Stimulated activated CD4-positive, alpha-beta T cell treated with anti-CD3 and anti-CD28 coated beads, Interleukin-15, amount 100 ng/mL, for 1 hour (primary cell): ENCODE measurements around the gene GDF11.
A peak's percentile ranks its signal among the peaks of the same experiment; 100 is the strongest.

Experiments used
- DNase-seq, 2 donors: peaks; one replicate each; pipeline ENCODE4 v3.0.0-alpha.2; 2020; ENCODE audit warnings: low read depth in 1 of 2, low spot score in 1 of 2

The GDF11 gene

DNA sequence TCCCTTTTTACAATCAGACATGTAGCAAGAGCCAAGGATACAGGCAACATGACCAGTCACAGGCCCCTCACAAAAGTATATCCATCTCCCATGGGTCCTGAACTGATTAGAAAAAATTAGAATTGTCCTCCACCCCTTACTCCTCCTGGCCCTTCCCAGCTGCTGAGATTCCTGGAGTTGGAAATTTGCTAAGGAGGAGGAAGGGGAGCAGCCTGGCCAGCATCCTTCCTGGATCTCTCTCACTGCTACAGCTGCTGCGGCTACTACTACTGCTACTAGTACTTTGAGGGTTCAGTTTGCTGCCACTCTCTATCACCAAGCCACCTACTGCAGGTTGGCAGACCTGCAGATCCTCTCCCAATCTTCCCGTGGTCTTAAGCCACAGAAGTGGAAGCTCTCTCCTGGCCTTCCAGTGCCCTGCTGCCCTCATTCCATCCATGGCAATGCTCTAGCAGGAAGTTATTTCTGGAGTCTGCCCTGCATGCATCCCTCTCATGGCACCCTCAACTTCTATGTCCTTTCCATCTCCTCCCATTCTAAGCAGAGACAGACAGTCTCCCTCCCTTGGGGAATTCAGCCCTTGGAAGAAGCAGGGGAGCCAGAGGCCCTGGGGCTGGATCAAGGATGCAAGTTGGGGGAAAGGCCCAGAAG, 36.2 kb upstream of the GDF11 start:
- no peak for DNase-seq

GRCh38 chr12:55707219-55707671, 35.7 kb upstream of the GDF11 start:
- no peak for DNase-seq

DNA sequence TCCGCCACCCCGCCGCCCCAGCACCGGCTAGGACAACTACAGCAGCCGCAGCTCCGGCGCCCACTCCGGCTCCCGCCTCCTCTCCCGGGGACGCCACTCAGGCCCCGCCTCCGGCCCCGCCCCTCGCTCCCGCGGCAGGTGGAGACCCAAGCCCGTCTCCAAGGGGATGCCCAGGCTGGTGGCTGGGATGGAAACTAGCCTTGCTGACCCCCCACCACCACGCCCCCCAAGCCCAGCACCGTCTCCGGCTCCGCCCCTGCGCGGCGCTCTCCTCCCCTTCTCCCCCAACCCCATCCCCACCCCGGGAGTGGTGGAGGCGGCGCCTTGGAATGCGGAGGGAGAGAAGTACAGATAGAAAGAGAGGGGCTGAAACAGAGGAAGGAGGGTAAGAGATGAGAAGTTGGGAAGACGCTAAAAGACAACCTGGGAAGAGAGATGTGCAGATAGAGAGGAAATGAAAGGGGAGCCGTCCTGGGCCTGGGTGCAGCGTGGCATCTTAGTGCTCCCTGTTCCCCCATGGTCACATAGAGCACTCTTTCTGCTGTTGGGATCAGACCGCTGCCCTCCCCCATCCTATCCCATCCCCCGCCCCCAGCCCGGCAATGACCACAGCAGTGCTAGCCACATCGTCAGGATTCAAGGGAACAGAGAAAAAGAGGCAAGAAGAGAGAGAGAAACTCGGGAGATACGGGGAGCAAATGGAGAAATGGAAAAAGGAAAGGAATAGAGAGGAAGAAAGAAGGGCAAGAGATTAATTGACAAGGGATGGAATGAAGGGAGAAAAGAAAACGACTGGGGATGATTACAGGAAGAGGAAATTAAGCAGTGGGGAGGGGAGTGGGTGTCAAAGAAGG, 34.9 kb upstream of the GDF11 start, which contains the start of gene ITGA7:
TSS of gene ITGA7 (minus strand) at position 64 of the 854 bp plus-strand sequence. CDS start 222 bp downstream, outside the sequence.
- peak; percentile 42 to 61 for DNase-seq

- DNase-seq = no peak
These were observed 34.2 kb upstream of the GDF11 start for GRCh38 chr12:55708695-55709233.

- no peak for DNase-seq
These were observed 31.0 kb upstream of the GDF11 start for GRCh38 chr12:55711786-55712553.

- DNase-seq = no peak
These were observed 30.1 kb upstream of the GDF11 start for GRCh38 chr12:55712700-55713415.

- DNase-seq = no peak
These were observed 29.2 kb upstream of the GDF11 start for GRCh38 chr12:55713721-55714120.

- no peak for DNase-seq
These were observed 27.7 kb upstream of the GDF11 start for GRCh38 chr12:55715169-55715764.

DNA sequence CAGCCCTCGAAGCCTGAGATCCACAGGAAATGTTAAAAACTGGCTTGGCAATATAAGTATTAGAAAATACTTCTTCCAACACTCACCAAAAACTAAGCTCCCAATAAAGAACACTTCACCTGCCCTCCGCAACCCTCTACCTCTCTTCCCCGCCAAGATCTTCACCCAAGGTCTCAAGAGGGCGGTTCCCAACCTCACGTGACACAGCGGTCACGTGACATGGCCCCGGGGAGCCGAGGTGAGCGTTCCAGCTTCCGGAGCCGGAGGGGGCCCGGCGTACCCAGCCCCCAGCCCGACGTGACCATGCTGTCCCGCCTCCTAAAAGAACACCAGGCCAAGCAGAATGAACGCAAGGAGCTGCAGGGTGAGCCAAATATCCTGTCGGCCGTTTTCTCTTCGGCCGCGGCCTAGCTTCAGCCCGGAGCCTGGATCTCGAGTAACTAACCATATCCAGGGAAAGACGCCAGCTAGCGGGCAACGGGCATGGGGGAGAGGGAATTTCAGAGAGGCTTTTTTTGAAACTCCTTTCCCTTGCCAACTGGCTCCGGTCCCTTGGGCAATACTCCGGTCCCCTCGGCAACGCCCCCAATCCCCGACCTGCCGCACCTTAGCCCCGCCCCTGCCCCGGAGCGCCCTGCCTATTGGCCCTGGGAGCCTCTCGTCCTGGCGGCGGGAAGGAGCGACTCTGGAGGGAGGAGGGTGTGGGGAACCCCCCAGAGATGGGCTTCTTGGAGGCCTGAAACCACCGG, 26.9 kb upstream of the GDF11 start, which contains the start of gene BLOC1S1:
TSS of gene BLOC1S1 (plus strand) at position 214 of the 749 bp plus-strand sequence. CDS start at position 220, 6 bp downstream.
- DNase-seq = peak; percentile 83 to 92

DNA sequence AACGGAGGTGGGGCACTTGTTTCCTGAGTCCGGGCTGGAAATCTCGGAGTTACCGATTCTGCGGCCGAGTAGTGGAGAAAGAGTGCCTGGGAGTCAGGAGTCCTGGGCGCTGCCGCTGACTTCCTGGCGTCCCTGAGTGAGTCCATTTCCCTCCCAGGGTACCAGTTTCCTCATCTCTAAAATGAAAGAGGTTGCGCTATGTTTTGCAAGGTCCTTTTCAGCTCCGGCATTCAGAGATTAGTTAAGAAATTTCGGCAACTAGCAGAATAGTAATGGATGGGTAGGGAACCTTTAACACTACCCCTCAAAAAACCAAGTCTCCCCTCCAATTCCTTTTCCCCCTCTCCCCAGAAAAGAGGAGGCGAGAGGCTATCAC, 26.4 kb upstream of the GDF11 start:
- no peak for DNase-seq

DNA sequence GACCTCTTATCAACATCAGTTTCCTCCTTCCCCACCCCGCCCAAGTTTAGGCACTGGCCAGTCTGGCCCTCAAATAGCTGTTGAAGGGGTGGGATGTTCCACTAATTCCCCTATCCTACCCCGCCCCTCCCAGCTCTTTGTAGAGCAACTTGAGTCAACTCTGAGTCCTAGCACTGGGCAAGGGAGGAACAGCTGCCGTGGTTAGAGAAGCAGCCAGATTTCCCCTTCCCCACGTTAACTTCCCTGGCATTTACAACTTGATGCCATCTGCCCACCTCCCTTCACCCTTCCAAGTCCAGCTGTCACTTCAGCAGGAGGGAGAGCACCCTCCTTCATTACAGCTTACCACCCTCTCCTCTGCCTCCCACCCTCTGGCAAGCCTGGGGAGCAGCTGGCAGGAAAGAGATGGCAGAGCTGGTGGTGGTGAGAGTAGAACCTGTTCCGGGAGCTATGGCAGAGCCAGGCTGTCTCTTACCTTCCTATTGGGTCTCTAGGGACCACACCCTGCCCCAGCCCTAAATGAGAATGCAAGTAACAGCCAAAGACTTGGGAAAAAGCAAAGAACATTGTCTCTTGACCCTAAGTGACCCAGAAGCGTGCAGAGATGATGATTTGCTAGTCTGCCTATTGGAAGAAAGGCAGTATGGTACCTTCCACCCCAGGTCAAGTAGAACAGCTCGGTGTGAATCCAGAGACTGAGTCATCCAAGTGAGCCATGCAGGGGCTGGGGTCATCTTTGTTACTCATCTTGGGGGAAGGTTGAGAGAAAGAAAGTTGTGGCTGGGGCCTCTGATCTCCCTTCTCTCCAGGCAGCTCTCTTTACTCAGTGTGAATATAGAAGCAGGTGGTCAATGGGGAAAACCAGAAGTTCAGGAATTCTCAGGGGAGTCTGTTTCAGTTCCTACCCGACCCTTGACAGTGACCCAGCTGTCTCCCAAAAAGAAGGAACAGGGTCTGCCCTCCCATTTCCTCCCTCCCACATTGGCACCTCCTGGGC, 25.6 kb upstream of the GDF11 start:
- no peak for DNase-seq

- no peak for DNase-seq
These were observed 24.9 kb upstream of the GDF11 start for GRCh38 chr12:55718015-55718414.

GRCh38 chr12:55718624-55719275, 24.2 kb upstream of the GDF11 start:
- DNase-seq = no peak

GRCh38 chr12:55719371-55719770, 23.6 kb upstream of the GDF11 start:
- no peak for DNase-seq

DNA sequence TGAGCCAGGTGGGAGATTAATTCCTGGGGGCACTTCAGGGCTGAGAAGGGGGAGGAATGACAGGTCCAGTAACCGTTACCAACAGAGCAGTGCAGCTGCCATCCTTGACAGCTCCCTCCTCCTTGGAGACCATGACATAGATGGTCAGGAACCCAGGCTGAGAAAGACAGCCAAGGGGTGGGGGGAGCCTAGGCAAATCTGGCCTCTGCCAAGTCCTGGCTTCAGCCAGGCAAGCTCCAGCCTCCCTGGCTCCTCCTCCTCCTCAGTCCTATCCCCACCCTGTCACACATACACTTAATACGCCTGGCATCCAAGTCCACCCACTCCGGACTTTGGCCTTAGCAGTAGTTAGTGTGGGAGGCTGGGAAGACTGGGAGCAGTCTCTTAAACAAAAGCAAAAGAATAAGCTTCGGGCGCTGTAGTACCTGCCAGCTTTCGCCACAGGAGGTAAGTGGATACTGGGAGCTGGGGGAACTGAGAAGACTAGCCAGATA, 22.8 kb upstream of the GDF11 start, which contains the start of gene RDH5:
TSS of gene RDH5 (plus strand) at position 323 of the 494 bp plus-strand sequence. CDS start 792 bp downstream, outside the sequence.
- no peak for DNase-seq

DNA sequence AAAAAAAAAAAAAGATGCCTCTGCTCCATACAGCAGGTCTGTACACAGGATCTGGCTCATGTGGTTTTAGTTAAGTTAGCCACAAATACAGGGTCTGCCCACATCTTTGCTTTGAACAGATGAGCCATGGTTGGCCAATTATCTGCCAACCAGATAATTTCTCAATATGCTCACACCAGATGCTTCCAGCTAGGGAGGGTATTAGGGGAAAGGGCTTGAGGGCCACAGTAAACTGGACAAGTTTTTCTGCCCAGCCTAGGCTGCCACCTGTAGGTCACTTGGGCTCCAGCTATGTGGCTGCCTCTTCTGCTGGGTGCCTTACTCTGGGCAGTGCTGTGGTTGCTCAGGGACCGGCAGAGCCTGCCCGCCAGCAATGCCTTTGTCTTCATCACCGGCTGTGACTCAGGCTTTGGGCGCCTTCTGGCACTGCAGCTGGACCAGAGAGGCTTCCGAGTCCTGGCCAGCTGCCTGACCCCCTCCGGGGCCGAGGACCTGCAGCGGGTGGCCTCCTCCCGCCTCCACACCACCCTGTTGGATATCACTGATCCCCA, 22.0 kb upstream of the GDF11 start:
- no peak for DNase-seq

- DNase-seq = no peak
These were observed 21.2 kb upstream of the GDF11 start for GRCh38 chr12:55721601-55722213.
